SW 1271 (cell line): ENCODE results near the gene ZNF407.
"Not testable (repeated sequence)": the region's sequence is repeated elsewhere in the genome, so short reads cannot be mapped to it uniquely, and the experiment has no call there.

ENCODE experiments used
- DNase-seq, 2 experiments: peaks; one replicate each; lab custom pipeline; 2025; lab: John Stamatoyannopoulos, UW

ZNF407 gene, protein sequence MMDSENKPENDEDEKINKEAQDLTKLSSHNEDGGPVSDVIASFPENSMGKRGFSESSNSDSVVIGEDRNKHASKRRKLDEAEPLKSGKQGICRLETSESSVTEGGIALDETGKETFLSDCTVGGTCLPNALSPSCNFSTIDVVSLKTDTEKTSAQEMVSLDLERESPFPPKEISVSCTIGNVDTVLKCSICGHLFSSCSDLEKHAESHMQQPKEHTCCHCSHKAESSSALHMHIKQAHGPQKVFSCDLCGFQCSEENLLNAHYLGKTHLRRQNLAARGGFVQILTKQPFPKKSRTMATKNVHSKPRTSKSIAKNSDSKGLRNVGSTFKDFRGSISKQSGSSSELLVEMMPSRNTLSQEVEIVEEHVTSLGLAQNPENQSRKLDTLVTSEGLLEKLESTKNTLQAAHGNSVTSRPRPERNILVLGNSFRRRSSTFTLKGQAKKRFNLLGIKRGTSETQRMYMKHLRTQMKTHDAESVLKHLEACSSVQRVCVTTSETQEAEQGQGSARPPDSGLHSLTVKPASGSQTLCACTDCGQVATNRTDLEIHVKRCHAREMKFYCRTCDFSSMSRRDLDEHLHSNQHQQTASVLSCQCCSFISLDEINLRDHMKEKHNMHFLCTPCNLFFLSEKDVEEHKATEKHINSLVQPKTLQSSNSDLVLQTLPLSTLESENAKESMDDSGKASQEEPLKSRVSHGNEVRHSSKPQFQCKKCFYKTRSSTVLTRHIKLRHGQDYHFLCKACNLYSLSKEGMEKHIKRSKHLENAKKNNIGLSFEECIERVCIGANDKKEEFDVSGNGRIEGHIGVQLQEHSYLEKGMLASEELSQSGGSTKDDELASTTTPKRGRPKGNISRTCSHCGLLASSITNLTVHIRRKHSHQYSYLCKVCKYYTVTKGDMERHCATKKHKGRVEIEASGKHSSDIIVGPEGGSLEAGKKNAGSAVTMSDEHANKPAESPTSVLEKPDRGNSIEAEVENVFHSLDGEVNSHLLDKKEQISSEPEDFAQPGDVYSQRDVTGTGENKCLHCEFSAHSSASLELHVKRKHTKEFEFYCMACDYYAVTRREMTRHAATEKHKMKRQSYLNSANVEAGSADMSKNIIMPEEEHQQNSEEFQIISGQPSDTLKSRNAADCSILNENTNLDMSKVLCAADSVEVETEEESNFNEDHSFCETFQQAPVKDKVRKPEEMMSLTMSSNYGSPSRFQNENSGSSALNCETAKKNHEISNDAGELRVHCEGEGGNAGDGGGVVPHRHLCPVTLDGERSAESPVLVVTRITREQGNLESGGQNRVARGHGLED (N-terminal part only)

DNA sequence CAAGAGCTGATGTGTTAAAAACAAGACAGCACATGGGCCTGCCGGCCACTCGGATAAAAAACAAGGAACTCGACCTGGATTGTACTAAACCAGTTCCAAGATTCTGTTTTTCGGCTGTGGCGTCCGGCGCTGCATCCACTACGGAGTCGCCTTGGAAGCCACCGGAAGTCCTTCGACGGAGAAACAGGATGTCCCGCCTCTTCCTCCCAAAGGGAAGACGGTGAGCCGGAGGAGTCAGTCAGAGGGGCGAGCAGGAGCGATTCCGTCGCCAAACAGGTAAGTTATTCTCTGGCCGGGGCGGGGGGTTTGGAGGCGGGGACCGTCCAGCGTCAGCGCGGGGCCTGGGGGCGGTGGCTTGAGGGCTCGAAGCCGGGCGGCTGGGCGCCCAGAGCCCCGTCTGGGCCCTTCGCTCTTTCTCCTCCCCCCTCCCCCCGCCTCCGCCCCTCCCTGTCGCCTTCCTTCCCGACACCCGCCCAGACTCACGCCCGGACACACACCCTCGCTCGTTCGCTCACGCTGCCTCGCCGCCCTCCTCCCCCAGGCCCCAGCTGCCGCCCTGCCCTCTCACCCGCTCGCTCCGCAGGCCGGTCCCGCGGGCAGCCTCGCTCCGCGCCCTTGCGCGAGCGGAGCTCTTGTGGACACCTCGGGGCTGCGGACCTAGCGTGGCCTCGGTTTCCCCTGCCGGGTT, at the start of gene ZNF407:
Gene ZNF407 (plus strand): TSS at position 209 of the 688 bp plus-strand sequence. CDS start 33,150 bp downstream, outside the sequence.
- DNase-seq = peak; percentile 83 to 92

DNA sequence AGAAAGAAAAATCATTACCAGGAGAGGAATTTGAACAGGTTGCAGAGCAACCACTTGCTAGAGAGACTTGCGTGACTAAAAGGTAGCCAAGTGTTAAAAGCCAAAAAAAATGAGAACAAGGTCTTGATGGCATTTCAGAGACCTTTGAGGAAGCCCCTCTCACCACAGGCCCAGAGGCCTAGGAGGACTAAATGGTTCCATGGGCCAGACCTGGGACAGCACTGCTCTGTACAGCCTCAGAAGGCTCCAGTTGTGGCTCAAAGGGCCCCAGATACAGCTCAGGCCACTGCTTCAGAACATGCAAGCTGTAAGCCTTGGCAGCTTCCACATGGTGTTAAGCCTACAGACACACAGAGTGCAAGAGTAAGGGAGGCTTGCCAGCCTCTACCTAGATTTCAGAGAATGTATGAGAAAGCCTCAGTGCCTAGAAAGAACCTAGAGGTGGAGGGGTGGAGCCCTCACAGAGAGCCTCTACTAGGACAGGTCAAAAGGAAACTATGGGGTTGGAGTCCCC, 48.0 kb upstream of the ZNF407 start:
- DNase-seq = no peak

- DNase-seq = no peak
Measured at GRCh38 chr18:74550886-74551285, 46.8 kb upstream of the ZNF407 start.

- DNase-seq = no peak
Measured at GRCh38 chr18:74551452-74551851, 46.2 kb upstream of the ZNF407 start.

DNA sequence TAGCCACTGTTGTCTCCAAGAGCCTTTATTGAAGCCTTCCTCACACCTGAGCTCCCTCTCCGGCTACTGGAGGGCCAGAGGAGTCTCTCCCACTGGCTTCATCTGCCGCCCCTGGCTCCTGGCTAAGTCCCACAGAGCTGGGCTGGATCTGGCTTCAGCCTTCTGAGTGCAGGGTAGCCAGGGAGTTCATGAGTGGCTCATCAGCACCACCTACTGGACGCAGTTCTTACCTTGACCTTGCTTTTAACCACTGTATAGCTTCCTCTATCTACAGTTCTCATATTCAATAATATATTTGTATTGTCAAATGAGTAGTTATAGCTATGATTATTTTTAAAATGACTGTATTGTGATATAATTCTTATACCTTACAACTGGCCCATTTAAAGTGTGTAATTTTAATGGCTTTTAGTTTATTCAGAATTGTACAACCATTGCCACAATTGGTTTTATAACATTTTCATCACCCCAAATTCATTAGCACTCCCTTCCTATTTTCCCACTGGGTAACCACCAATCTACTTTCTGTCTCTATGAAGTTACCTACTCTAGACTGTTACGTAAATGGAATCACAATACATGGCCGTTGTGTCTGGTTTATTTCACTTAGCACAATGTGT, 45.6 kb upstream of the ZNF407 start:
- peak; percentile 8 to 84 for DNase-seq

DNA sequence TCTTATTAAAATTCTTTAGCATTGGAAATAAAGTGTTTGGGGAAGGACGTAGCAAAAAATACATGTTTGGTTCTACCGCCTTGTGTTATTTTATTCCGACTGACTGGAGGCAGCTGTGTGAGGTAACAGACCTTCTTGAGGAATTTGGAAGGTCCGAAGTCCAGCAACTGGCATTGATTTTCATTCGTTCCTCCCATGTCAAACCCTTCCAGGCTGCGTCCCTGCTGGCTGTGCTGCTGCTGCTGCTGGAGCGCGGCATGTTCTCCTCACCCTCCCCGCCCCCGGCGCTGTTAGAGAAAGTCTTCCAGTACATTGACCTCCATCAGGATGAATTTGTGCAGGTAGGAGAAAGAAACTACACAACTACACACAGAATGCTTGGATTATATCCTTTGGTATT, 41.5 kb upstream of the ZNF407 start:
- no peak for DNase-seq

- no peak for DNase-seq
Measured at GRCh38 chr18:74558096-74558495, 39.6 kb upstream of the ZNF407 start.

DNA sequence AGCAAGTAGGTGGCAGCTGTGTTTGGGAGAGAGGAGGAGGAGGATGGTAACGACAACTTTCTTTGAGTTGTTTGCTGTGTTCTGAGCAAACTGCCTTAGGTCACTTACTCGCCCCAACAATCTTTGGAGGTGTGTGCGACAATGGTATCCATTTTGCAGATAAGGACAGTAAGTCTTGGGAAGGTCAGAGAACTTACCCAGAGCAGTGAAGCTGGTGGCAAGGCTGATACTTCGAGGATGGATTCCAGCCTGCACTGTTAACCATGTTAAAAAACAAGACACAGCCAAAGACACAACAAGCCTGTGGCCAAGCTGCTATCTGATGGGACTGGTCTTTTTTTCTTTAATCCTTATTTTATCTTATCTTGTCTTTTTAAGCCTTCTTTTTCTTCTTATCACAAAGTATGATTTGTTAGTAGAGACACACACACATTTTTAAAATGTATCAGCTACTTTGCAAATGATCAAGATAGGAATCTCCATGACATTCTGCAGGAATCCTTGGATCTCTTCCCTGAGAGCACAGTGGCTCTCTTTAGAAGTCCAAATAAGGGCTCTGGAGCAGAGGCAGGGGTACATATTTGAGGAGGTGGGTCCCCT, 35.4 kb upstream of the ZNF407 start:
- DNase-seq = no peak

DNA sequence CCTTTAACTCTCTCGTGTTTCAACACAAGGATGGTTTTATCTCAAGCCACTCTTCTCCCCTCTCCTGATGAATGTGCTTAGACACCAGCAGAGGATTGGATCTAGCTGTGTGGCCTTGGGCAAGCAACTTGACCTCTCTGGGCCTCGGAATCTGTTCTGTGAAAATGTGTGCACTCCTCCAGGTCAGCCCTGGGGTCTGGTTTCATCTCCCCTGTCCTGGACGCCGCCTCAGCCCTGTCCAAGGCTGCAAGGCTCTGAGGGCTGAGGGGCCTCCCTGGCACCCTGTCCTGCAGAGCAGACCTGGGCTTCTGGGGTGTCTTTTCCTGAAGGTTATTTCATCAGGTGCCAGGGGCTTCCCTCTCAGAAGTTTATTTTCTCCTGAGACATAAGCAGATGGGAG, 34.9 kb upstream of the ZNF407 start:
- DNase-seq = no peak

GRCh38 chr18:74563999-74564398, 33.7 kb upstream of the ZNF407 start:
- no peak for DNase-seq

DNA sequence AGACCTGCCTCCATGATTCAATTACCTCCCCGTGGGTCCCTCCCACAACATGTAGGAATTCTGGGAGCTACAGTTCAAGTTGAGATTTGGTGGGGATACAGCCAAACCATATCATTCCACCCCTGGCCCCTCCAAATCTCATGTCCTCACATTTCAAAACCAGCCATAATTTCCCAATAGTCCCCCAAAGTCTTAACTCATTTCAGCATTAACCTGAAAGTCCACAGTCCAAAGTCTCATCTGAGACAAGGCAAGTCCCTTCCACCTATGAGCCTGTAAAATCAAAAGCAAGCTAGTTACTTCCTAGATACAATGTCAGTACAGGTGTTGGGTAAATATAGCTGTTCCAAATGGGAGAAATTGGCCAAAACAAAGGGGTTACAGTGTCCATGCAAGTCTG, 32.5 kb upstream of the ZNF407 start:
- not testable (repeated sequence) for DNase-seq

DNA sequence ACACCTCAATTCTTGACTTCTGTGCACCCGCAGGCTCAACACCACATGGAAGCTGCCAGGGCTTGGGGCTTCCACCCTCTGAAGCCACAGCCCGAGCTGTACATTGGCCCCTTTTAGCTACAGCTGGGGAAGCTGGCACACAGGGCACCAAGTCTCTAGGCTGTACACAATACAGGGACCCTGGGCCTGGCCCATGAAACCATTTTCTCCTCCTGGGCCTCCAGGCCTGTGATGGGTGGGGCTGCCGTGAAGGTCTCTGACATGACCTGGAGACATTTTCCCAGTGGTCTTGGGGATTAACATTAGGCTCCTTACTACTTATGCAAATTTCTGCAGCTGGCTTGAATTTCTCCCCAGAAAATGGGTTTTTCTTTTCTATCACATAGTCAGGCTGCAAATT, 31.7 kb upstream of the ZNF407 start:
- not testable (repeated sequence) for DNase-seq

DNA sequence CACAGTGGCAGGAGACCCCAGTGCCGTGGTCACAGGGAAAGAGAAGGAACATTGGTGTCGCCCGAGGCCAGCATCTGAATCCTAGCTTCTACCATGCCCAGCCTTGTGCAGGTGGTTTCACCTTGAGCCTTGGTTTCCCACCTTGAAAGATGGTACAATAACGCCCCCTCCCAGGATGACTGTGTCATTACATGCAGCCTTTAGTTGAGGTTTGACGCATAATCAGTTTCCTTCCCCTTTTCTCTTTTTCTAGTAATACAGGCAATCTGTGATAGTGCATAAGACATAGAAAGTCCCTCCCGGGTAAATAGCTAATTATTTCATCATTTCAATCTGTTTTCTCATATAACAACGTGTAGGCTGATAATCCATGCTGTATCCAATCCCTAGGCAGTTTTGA, 29.8 kb upstream of the ZNF407 start:
- DNase-seq = no peak

- DNase-seq = no peak
Measured at GRCh38 chr18:74569401-74569800, 28.3 kb upstream of the ZNF407 start.

DNA sequence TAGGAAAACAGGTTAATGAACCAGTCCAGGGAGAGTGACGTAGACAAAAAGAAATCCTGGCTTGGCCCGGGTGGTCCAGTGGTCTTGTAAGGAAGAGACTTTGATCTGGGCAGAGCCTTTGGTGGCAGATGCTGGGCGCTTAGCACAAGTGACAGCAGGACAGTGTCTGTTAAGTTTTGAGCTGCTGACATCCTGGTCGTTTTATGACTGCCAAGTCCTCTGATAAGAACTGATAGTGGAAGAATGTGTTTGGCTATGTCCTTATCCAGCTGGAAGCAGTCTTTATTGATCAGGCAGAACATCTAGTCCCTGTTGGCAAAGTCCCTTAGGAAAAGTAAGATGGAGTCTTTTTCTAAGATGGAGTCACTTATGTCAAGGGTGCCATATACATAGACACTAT, 27.4 kb upstream of the ZNF407 start:
- no peak for DNase-seq

GRCh38 chr18:74571895-74572680, 25.6 kb upstream of the ZNF407 start:
- DNase-seq = no peak

- no peak for DNase-seq
Measured at GRCh38 chr18:74573053-74573452, 24.6 kb upstream of the ZNF407 start.

DNA sequence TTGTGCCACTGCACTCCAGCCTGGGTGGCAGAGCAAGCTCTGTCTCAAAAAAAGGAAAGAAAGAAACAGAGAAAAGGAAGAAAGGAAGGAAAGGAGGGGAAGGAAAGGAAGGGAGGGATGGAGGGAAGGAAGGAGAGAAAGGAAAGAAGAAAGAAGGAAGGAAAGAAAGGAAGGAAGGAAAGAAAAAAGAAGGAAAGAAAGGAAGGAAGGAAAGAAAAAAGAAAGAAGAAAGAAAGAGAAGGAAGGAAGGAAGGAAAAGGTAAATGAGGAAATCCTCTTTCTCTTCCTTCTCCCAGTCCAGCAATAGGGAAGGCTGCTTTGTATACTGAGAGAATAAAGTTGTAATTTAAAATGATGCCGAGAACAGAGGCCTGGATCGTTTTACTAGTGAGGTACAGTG, 22.8 kb upstream of the ZNF407 start:
- DNase-seq = no peak

DNA sequence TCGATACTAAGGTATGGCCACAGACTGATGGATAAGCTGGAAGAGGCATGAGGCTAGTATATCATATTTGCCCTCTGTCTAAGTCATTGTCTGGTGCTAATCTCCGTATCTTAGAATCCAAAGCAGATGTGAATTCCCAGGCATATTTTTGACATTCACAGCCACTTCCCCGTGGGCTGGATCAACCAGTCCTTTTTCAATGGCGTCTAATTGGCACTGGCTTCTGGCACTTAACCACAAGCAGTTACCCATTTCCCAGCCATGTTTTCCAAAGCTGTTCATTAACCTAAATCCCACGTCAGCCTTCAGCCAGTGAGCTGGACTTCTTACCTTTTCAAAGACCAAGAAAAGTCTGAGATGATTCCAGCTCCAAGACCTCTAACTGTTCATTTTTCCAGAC, 20.7 kb upstream of the ZNF407 start:
- DNase-seq = no peak
